ENCODE data around the gene RGPD5.
"Not testable (repeated sequence)": the region's sequence is repeated elsewhere in the genome, so short reads cannot be mapped to it uniquely, and the experiment has no call there.

DNA sequence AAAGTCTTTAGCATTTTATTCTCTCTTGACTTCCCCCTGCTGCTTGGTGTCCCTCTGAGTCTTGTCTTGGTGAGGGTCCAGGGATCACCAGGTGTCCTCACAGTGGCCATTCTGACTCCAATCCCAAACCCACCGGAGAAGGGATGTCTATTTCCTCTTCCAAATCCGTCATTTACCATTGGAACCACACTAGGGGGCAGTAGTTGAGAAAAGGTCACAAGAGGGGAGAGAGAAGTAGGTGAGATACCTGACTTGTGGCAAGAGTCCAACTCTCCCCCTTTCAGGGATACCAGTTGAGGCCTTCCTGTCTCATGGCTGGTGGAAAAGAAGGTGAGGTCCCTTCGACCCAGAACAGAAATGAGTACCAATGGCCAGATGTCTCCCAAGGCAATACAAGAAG, 82.5 kb downstream of the RGPD5 start:
- not testable (repeated sequence) for TF ChIP-seq TOX (CRISPR knock-in tag; IDR thresholded peaks at IDR 0.05; ENCODE audit: borderline replicate concordance); ZC3H10 (CRISPR knock-in tag; IDR thresholded peaks at IDR 0.05); ZNF70 (CRISPR knock-in tag; IDR thresholded peaks at IDR 0.05)

All from SK-N-SH treated with all-trans-retinoic acid at 6 μM for 48 hours (cell line).